HG03432 (cell line): Measurements from ENCODE around the gene MSI1.

Source experiments
- ATAC-seq: cut with Tn5 transposase; IDR thresholded peaks from one replicate; pipeline ENCODE4 v1.9.1; 2021; ENCODE audit warnings: mild to moderate bottlenecking, moderate library complexity; ENCODE audit not compliant: unreplicated experiment

The MSI1 gene

GRCh38 chr12:120327593-120327992 is 41.4 kb downstream of the MSI1 start, which contains the start of gene PLA2G1B:
PLA2G1B (minus strand) TSS chr12:120327779; CDS start chr12:120327753, 26 bp downstream.
- ATAC-seq, result no peak

DNA sequence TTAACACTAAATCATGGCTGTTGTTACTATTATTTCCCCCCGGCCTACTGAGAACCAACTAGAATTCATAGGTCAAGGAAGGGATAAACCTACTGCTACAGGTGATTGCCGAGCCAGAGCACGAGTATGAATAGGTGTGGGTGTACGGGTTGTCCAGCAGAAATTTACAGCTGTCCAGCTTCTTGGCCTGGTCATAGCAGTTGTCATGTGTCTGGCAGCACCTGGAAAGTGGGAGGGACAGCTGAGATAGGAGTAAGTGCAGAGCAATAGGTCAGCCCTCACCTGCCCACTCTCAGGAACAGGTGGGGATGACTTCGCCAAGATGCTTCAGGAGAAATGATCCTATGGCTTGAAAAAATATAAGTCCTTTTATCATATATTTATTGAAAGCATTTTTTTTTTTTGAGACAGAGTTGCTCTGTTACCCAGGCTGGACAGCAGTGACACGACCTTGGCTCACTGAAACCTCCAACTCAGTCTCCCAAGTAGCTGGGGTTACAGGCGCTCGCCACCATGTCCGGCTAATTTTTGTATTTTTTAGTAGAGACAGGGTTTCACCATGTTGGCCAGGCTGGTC is 44.0 kb downstream of the MSI1 start:
- no peak for ATAC-seq

DNA sequence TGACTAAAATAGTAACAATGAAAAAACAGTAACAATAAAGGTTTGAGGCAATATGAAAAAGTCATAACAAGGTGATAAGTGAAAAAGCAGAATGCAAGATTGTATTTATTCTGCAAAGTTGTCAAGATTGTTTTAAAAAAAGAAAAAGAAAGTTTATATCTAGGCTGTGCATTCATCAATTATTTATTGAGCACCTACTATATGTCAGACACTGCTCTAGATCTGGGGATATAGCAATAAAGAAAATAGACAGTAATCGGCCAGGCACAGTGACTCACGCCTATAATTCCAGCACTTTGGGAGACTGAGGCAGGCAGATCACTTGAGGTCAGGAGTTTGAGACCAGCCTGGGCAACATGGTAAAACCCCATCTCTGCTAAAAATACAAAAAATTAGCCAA is 45.2 kb downstream of the MSI1 start:
- ATAC-seq, result no peak

DNA sequence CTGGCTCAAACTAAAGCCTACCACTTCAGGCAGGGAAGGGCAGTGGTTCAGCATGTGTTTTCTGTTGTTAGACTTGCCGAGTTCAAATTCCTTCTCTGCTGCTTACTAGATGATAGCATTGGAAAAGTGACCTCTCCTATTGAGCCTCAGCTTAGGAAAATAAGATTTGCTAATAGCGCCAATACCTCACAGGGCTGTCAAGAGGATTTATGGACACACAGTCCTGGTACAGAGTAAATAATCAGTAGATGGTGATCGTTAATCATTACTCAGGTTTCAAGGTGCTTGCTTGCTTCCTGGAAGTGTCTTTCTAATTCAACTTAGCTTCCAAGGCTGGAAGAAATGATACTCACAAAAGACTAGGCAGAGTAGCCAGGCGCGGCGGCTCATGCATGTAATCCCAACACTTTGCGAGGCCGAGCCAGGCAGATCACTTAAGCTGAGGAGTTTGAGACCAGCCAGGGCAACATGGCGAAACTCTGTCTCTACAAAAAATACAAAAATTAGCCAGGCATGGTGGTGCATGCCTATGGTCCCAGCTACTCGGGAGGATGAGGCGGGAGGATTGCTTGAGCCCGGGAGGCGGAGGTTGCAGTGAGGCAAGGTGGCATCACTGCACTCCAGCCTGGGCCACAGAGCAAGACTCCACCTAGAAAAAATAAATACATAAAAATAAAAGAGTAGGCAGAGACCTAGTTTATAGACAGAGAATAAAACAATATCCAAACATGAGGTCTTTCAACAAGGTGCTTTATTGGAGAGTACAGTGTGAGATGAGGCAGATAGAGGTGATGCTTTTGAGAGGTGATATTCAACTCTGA is 47.4 kb downstream of the MSI1 start:
- ATAC-seq, result no peak

DNA sequence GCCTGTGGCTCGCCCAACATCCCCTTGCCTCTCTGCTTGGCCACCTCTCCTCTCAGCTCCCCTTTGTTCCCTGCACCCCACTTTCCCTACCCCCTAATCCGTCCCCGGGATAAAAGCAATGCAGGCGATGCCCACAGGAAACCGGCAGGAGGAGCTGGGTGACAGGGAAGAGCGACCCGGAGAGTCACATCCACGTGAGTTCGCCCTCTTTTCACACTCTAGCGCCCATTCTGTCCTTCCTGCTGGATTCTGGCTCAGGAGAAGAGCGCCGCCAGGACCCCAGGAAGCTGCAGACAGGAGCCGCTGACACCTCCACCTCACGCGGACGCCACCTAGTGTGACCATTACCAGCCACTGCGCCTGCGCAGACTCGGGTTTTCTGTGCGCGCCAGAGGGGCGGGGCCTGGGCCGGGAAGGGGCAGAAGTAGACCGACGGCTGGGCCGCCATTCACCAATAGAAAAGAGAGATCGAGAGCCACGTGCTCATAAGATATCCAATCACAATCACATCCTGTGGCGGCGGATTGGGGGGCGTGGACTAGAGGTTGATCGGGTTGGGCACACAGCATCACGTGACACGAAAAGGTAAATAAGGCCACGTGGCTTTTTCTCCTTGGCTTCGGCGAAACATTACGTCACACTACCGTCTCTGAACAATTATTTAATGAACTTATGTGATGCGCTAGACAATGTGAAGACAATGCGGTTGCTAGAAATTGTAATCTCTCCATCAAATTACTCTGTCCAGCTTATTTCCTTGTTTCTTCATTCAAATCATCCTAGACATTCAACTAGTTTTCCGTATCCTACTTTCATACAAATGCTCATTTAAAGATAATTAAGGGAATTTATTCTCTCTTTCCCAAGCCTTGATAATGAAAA is 51.5 kb downstream of the MSI1 start:
- peak; percentile 97 for ATAC-seq

DNA sequence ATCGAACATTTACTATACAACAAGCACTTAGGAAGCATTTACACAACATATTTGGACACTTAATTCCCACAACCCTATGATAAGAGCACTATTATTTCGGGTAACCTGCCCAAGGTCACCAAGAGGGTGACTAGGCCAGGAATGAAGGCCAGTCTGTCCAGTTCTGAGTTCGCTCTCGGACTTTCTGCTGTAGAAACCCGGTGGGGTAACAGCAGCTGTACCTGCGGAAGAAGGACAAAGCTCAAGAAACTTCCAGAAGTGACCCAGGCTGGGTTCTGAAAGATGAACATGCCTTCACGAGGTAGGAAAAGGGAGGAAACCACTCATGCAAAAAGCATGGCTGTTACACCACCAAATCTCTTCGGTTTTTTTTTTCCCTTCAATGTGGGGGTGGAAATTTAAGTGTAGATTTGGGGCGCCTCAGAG is 52.2 kb downstream of the MSI1 start:
- ATAC-seq, result no peak

GRCh38 chr12:120314220-120314619 is 54.7 kb downstream of the MSI1 start:
- no peak for ATAC-seq

DNA sequence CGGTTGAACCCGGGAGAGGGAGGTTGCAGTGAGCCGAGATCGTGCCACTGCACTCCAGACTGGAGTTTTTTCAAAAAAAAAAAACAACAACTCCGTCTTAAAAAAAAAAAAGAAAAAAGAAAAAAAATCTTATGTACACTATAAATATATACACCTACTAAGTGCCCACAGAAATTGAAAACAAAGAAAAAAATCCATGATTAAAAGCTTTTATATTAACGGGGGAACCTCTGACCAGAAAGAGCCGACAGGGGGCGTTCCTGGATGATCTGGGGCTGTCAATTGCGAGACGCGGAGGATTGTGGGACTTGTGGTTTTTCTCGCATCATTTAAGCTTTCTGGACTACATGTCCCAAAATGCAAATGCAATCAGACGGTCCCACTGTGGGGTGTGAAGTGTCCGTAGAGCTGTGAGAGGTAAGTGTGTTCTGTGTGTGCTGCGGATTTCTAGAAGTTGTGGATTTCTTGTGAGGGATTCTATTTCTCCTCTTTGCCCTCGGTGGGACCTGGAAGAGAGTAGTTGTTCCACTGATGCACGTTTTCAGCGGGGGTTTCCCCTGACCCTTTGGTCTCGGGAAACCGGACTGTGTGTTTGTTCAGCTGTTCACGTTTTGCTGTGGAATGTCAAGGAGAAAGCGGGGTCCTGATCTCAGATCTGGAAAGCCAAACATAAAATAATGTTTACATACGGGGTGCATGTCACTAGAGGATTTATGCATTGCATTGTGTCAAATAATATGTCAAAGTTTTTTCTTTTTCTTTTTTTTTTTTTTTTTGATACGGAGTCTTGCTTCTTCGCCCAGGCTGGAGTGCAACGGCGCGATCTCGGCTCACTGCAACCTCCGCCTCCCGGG is 66.8 kb downstream of the MSI1 start, which contains the start of gene SIRT4:
Gene SIRT4 (plus strand): TSS at position 360 of the 854 bp plus-strand sequence. CDS start 1,241 bp downstream, outside the sequence.
- ATAC-seq, result peak; percentile 96

DNA sequence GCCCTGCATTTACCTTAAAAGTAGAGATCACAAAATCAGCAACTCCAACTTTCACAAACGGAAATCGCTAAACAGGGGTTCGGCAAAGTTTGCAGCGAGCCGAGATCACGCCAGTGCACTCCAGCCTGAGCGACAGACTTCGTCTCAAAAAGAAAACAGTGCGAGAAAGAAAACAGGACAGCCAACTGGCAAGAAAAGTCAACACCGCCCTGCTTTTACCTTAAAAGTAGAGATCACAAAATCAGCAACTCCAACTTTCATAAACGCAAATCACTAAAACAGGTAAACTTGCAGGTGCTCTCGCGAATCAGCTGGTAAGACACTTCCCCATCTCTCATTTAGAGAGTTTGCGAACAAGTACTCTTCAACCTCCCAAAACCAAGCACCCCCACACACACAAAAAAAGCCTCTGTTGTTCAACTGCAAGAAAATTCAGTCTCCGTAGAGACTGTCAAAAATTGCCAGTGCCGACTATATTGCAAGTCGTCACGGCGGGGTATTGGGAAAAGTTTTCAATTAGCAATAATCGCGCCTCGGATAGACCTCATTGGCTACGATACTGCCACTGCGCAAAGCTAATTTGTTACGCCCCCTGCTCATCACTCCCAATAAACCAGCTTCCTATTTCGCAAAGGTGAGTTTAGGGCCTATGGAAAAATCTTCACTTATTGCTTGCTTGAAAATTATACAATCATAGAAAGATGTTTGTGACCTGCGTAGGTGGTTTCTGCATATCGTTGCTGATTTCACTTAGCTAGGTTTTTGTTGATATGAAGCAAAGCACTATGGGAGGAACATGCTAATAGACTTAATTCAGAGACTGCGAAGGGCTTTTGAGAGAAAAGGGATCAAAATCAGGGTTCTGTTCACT is 76.1 kb downstream of the MSI1 start, which contains the start of gene RNU4-1:
Gene RNU4-1 (minus strand): TSS at position 577 of the 871 bp plus-strand sequence.
- peak; percentile 46 for ATAC-seq

DNA sequence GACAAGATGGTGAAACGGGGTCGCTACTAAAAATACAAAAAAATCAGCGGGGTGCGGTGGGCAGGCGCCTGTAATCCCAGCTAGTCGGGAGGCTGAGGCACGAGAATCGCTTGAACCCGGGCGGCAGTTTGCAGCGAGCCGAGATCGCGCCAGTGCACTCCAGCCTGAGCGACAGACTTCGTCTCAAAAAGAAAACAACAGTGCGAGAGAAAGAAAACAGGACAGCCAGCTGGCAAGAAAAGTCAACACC is 76.6 kb downstream of the MSI1 start:
- ATAC-seq, result peak; percentile 13
